Lower leg skin (tissue), 4 donors: ENCODE results near the gene PDE1A. TPM values are rescaled to one million over a fixed set of nuclear protein-coding genes. Genes with fewer than 3 reads are reported as not detected.

Source experiments
- DNase-seq, 2 donors: peaks; one replicate each; pipeline ENCODE4 v3.0.0-alpha.2; 2019; ENCODE audit warnings: low spot score in 2 of 2
- H3K4me3 ChIP-seq: fragments of 200-600 bp; sonication (generic); 2 replicates; pipeline ENCODE4 v1.5.1; 2017; ENCODE audit warnings: mild to moderate bottlenecking, low read depth; ENCODE audit not compliant: poor library complexity, severe bottlenecking
- POLR2A ChIP-seq, 2 donors: fragments of 450-650 bp; IDR thresholded peaks; one replicate each; pipeline ENCODE4 v1.6.1; 2016 to 2017; ENCODE audit warnings: antibody characterized with exemption in 2 of 2, mild to moderate bottlenecking in 1 of 2, moderate library complexity in 1 of 2
- WGBS, 2 donors: methylation state at CpG; one replicate each; pipeline ENCODE4 v1.1.5; 2018; 5-methylcytosine and 5-hydroxymethylcytosine counted together
- intact Hi-C: fragments of 100-400 bp; cut with DNase I; formaldehyde crosslinking; loops from one replicate; pipeline ENCODE4 v1.15.0; 2023; ENCODE audit warnings: low total_unique reads
- total RNA-seq, 4 donors: library from RNA; depleted of rRNA; stranded (reverse); fragments of >200 nt; gene quantifications; one replicate each; pipeline ENCODE4 v1.1.0, GENCODE V29; 2016
- TF ChIP-seq, protein P1 (sequence below), 3 donors: fragments of 450-650 bp; IDR thresholded peaks; one replicate each; pipeline ENCODE4 v1.5.1; 2016; ENCODE audit warnings: antibody characterized with exemption in 3 of 3, mild to moderate bottlenecking in 3 of 3, moderate library complexity in 2 of 3

PDE1A gene
- total RNA-seq, 4 donors from 2014 or later: 0.11 to 4.3 (median 2.2) TPM

DNA sequence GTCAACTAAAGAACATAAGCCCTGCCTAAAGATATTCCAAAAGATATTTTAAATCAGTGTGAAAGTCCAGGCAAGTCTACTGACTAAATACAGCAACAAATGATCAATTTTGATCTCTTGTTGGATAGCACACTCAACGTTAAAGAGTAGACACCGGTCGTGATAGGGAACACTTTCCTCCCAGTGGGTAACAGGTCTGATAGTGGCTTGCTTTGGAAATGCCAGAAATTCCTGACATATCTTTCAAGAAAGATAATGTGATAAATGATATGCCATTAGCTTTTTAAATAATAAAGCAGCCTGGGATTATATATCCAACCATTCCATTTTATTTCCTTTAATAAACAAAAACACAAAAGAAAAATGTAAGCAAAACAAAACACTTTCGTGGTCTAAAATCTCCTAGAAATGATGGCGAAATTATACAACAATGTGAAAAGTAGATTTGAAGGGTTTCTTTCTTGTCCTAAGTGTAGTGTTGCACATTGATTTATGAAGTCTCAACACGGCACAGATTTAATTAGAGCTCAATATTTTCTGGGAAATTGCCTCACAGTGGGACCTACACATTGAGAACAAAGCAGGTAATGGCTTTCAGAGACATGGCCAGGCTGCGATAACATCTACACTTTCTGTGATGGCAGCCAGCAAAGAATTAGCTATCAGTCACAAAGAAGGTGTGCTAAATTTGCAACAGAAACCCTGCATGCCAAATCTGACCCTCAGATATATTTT is 282.6 kb downstream of the PDE1A start:
- intact Hi-C loops: no loop called here
- TF ChIP-seq, protein P1, sequence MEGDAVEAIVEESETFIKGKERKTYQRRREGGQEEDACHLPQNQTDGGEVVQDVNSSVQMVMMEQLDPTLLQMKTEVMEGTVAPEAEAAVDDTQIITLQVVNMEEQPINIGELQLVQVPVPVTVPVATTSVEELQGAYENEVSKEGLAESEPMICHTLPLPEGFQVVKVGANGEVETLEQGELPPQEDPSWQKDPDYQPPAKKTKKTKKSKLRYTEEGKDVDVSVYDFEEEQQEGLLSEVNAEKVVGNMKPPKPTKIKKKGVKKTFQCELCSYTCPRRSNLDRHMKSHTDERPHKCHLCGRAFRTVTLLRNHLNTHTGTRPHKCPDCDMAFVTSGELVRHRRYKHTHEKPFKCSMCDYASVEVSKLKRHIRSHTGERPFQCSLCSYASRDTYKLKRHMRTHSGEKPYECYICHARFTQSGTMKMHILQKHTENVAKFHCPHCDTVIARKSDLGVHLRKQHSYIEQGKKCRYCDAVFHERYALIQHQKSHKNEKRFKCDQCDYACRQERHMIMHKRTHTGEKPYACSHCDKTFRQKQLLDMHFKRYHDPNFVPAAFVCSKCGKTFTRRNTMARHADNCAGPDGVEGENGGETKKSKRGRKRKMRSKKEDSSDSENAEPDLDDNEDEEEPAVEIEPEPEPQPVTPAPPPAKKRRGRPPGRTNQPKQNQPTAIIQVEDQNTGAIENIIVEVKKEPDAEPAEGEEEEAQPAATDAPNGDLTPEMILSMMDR (IDR thresholded peaks at IDR 0.05): no peak
- TF ChIP-seq POLR2A (IDR thresholded peaks at IDR 0.05): no peak
- DNase-seq: no peak
- WGBS, 2 donors: 65 to 68% methylated on average over 7 of the region's 7 CpGs
- no peak overlapping the region for H3K4me3 ChIP-seq

- no peak for DNase-seq
- intact Hi-C loops: no loop called here
- 81 to 82% methylated on average over 6 of the region's 6 CpGs for WGBS, 2 donors
- H3K4me3 ChIP-seq: no peak overlapping the region
- TF ChIP-seq POLR2A (IDR thresholded peaks at IDR 0.05): no peak
- TF ChIP-seq, protein P1 (IDR thresholded peaks at IDR 0.05): no peak
These were observed 284.8 kb downstream of the PDE1A start for GRCh38 chr2:182142062-182142461.

GRCh38 chr2:182134201-182134600 is 292.6 kb downstream of the PDE1A start:
- TF ChIP-seq, protein P1 (IDR thresholded peaks at IDR 0.05): no peak
- no peak for TF ChIP-seq POLR2A (IDR thresholded peaks at IDR 0.05)
- DNase-seq: no peak
- no peak overlapping the region for H3K4me3 ChIP-seq
- intact Hi-C loops: no loop called here
- WGBS, 2 donors: 29 to 61% methylated on average over 1 of the region's 1 CpG

GRCh38 chr2:182133195-182133891 is 293.5 kb downstream of the PDE1A start:
- H3K4me3 ChIP-seq: no peak overlapping the region
- TF ChIP-seq POLR2A (IDR thresholded peaks at IDR 0.05): no peak
- TF ChIP-seq, protein P1 (IDR thresholded peaks at IDR 0.05): no peak
- WGBS, 2 donors: 35 to 39% methylated on average over 1 of the region's 1 CpG
- intact Hi-C loops: no loop called here
- no peak for DNase-seq

DNA sequence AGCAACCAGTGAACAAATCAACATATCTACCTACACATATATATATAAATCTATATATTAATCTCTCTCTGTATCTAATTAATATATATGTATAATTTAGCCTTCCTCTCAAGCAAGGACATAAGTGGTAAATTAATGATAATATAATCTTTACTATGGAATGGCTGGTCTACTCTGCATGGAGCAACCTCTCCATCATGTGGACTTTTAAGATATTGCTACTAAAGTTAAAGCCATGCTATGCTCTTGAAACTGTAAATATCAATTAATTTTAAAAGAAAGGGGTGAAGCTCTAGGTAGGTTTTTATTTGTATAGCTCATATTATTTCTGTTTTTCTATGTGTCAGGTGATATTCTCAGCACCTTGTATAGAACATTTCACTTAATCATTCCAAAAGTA is 294.2 kb downstream of the PDE1A start:
- intact Hi-C loops: no loop called here
- DNase-seq: no peak
- TF ChIP-seq, protein P1 (IDR thresholded peaks at IDR 0.05): no peak
- no peak for TF ChIP-seq POLR2A (IDR thresholded peaks at IDR 0.05)

More for the DNA sequence above, 294.2 kb downstream of the PDE1A start:
- no peak overlapping the region for H3K4me3 ChIP-seq
